SU-DHL-6 (cell line): ENCODE results near the gene LIMD2.

Experiments
- H2AFZ ChIP-seq: fragments of 200-600 bp; sonication (generic); 2 replicates; pipeline ENCODE4 v1.6.1; 2014; ENCODE audit warnings: low read depth, mild to moderate bottlenecking, moderate library complexity, mixed read lengths, antibody characterized with exemption, low read length; ENCODE audit not compliant: severe bottlenecking
- H3F3A ChIP-seq: fragments of 200-600 bp; shearing (Covaris generic); 2 replicates; pipeline ENCODE4 v1.6.0; 2016; ENCODE audit warnings: antibody characterized with exemption, mild to moderate bottlenecking; ENCODE audit not compliant: insufficient read depth
- H3K27ac ChIP-seq: fragments of 200-600 bp; sonication (generic); 2 replicates; pipeline ENCODE4 v1.5.1; 2016; ENCODE audit warnings: low read depth, mild to moderate bottlenecking, low read length, moderate library complexity, mixed read lengths
- H3K27me3 ChIP-seq: fragments of 200-600 bp; sonication (generic), shearing (Covaris generic); 2 replicates; pipeline ENCODE4 v1.6.0; 2014; ENCODE audit warnings: mild to moderate bottlenecking, low read length
- H3K36me3 ChIP-seq: fragments of 200-600 bp; sonication (generic); 2 replicates; pipeline ENCODE4 v1.6.1; 2014; ENCODE audit warnings: mild to moderate bottlenecking, low read length, mixed read lengths
- H3K4me2 ChIP-seq: fragments of 300-600, 200-600 bp; shearing (Covaris generic), sonication (generic); 2 replicates; pipeline ENCODE4 v1.6.0; 2014; ENCODE audit warnings: low read length, low read depth, mild to moderate bottlenecking; ENCODE audit not compliant: poor library complexity, severe bottlenecking
- H3K4me3 ChIP-seq: fragments of 200-600 bp; sonication (generic); 2 replicates; pipeline ENCODE4 v1.5.1; 2014; ENCODE audit warnings: antibody characterized with exemption, low read length, mild to moderate bottlenecking, mixed read lengths; ENCODE audit not compliant: insufficient read depth, poor library complexity, severe bottlenecking
- H3K79me2 ChIP-seq: fragments of 200-600 bp; sonication (generic); 2 replicates; pipeline ENCODE4 v1.6.1; 2014; ENCODE audit warnings: mild to moderate bottlenecking, low read length, moderate library complexity; ENCODE audit not compliant: insufficient read depth
- H3K9ac ChIP-seq: fragments of 200-600 bp; sonication (generic); 2 replicates; pipeline ENCODE4 v1.7.0; 2014; ENCODE audit warnings: mild to moderate bottlenecking, low read length
- H3K9me2 ChIP-seq: fragments of 200-600 bp; sonication (generic); replicated peaks from 2 replicates; pipeline ENCODE4 v1.6.1; 2014; ENCODE audit warnings: low read length; ENCODE audit not compliant: insufficient read depth
- H3K9me3 ChIP-seq: fragments of 200-600 bp; sonication (generic); 2 replicates; pipeline ENCODE4 v1.6.1; 2014; ENCODE audit warnings: low read length, mixed read lengths; ENCODE audit not compliant: insufficient read depth
- H4K20me1 ChIP-seq: fragments of 200-600 bp; sonication (generic); 2 replicates; pipeline ENCODE4 v1.6.1; 2014; ENCODE audit warnings: low read depth, mild to moderate bottlenecking, antibody characterized with exemption, low read length, moderate library complexity, mixed read lengths
- EZH2phosphoT487 ChIP-seq: fragments of 200-600 bp; sonication (generic), shearing (Covaris generic); conservative IDR thresholded peaks from 2 replicates; pipeline ENCODE4 v1.6.1; 2018; ENCODE audit warnings: mild to moderate bottlenecking, antibody characterized with exemption, low read length, moderate library complexity, mixed read lengths
- TF ChIP-seq, protein P1 (sequence below): fragments of 200-600 bp; sonication (generic); IDR thresholded peaks from one replicate; pipeline ENCODE4 v1.5.1; 2017; ENCODE audit warnings: antibody characterized with exemption, mild to moderate bottlenecking, low read length, moderate library complexity; ENCODE audit not compliant: insufficient read depth, poor library complexity, severe bottlenecking

LIMD2 gene

DNA sequence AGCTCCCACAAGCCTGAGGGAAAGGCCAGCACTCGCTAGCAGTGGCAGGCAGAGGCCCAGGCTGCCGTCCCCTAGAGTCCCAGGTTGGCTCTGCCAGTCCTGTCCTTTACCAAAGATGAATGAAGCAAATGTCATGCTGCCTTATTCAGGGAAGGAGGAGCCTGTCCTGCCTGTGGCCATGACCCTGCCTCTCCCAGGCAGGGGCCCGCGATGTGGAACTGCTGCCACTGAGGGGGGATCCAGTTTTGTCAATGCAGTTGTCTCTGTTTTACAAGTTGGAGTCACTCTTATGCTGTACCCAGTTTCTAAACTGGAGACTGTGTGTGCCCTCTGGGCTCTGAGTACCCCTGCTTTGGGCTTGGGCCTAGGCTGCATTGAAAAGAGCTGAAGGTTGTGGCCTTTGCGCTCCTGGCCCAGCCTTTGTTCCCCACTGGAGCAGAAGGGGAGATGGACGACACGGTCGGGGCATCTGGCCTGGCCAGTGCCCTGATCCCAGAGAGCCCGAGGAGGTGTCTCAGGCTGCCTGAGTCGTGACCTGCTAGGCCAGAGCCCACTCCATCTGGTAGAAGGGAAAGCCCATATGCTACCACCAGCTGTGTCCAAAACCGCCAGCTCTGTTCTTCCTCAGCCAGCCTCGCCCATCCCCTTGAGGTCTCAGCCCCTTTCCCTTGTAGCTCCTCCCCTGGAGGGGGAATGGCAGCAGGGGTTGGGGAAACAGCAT is 5.5 kb downstream of the LIMD2 start:
- H3K27ac ChIP-seq, result no peak overlapping the region
- peaks cover 30% of the 10 kb centered on the region for H3F3A ChIP-seq
- no peaks in the 10 kb centered on the region for H3K9me3 ChIP-seq
- H3K4me2 ChIP-seq, result no peak overlapping the region
- no peaks in the 10 kb centered on the region; the same call in 1 of the 2 replicates for H3K36me3 ChIP-seq
- no peaks in the 10 kb centered on the region for H4K20me1 ChIP-seq
- no peaks in the 10 kb centered on the region for H3K27me3 ChIP-seq
- H3K79me2 ChIP-seq, result peaks cover 12% of the 10 kb centered on the region
- TF ChIP-seq, protein P1, sequence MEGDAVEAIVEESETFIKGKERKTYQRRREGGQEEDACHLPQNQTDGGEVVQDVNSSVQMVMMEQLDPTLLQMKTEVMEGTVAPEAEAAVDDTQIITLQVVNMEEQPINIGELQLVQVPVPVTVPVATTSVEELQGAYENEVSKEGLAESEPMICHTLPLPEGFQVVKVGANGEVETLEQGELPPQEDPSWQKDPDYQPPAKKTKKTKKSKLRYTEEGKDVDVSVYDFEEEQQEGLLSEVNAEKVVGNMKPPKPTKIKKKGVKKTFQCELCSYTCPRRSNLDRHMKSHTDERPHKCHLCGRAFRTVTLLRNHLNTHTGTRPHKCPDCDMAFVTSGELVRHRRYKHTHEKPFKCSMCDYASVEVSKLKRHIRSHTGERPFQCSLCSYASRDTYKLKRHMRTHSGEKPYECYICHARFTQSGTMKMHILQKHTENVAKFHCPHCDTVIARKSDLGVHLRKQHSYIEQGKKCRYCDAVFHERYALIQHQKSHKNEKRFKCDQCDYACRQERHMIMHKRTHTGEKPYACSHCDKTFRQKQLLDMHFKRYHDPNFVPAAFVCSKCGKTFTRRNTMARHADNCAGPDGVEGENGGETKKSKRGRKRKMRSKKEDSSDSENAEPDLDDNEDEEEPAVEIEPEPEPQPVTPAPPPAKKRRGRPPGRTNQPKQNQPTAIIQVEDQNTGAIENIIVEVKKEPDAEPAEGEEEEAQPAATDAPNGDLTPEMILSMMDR, result no peak
- TF ChIP-seq EZH2phosphoT487, result no peak
- no peak overlapping the region for H3K9ac ChIP-seq
- H3K4me3 ChIP-seq, result no peak overlapping the region
- H3K9me2 ChIP-seq, result no peaks in the 10 kb centered on the region
- H2AFZ ChIP-seq, result no peak overlapping the region

DNA sequence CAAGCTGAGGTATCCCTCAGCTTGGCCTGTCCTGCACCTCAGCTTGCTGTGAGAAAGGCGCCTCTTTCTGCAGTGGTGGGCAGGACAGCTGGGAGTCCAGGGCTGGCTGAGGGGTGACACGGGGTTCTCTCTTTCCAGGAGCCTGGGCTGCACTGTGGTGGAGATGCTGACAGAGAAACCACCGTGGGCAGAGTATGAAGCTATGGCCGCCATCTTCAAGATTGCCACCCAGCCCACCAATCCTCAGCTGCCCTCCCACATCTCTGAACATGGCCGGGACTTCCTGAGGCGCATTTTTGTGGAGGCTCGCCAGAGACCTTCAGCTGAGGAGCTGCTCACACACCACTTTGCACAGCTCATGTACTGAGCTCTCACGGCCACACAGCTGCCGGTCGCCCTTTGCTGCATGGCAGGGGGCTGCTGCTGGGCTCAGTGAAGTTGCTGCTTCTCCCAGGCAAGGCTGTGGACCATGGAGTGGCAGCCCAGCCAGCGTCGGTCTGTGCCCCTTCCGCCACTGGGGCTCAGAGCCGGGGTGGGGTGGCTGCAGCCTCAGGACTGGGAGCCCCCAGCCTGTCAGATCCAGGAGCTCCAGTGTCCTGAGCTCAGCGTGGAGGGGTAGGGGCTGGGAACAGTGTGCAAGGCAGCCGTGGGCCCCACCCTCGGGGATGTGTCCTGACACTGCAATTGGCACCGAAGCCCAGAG is 6.4 kb downstream of the LIMD2 start:
- H3K9me3 ChIP-seq, result no peaks in the 10 kb centered on the region
- H4K20me1 ChIP-seq, result no peaks in the 10 kb centered on the region
- H3K9ac ChIP-seq, result no peak overlapping the region
- H3K36me3 ChIP-seq, result no peaks in the 10 kb centered on the region; the same call in 1 of the 2 replicates
- no peaks in the 10 kb centered on the region for H3K27me3 ChIP-seq
- peaks cover 6% of the 10 kb centered on the region for H3K79me2 ChIP-seq
- H3K9me2 ChIP-seq, result no peaks in the 10 kb centered on the region
- no peak overlapping the region for H3K27ac ChIP-seq
- H3K4me2 ChIP-seq, result no peak overlapping the region
- H3F3A ChIP-seq, result peaks cover 30% of the 10 kb centered on the region
- H3K4me3 ChIP-seq, result no peak overlapping the region
- TF ChIP-seq, protein P1, result no peak
- no peak for TF ChIP-seq EZH2phosphoT487
- H2AFZ ChIP-seq, result no peak overlapping the region

DNA sequence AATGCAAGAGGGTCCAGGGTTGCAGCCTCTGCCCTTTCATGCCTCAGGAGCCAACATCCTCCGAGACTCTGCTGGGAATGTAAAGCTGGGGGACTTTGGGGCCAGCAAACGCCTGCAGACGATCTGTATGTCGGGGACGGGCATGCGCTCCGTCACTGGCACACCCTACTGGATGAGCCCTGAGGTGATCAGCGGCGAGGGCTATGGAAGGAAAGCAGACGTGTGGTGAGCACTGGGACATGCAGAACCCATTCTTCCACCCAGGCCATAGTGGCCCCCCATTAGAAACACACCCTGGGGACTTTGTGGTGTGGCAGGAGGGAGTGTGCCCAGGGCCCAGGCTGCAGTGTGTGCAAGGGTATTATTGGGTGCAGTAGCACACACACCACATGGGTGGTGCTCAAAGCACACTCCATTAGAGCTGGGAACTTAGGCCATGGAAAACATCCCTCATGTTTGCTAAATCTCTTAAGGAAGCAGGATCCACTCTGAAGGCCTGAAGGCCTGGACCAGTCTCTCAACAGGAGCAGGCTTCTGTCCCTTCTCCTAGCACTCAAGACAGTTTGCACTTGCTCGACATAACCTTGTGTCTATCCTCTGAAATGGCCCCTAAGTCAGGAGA is 7.6 kb downstream of the LIMD2 start:
- H3K79me2 ChIP-seq, result no peaks in the 10 kb centered on the region
- H3K27ac ChIP-seq, result no peak overlapping the region
- no peaks in the 10 kb centered on the region for H4K20me1 ChIP-seq
- no peaks in the 10 kb centered on the region for H3K9me3 ChIP-seq
- H3K36me3 ChIP-seq, result no peaks in the 10 kb centered on the region
- H3K9me2 ChIP-seq, result no peaks in the 10 kb centered on the region
- H3K9ac ChIP-seq, result no peak overlapping the region
- TF ChIP-seq, protein P1, result no peak
- no peak for TF ChIP-seq EZH2phosphoT487
- H3K4me3 ChIP-seq, result no peak overlapping the region
- peaks cover 26% of the 10 kb centered on the region for H3F3A ChIP-seq
- H3K4me2 ChIP-seq, result no peak overlapping the region
- H3K27me3 ChIP-seq, result no peaks in the 10 kb centered on the region
- no peak overlapping the region for H2AFZ ChIP-seq
